OCI-LY3 (cell line): ENCODE results near the gene MAGEB5.

Source experiments
- EZH2phosphoT487 ChIP-seq: fragments of 200-600 bp; shearing (Covaris generic); IDR thresholded peaks from 2 replicates; pipeline ENCODE4 v1.6.1; 2018; ENCODE audit warnings: antibody characterized with exemption, mixed run types, low read depth
- TF ChIP-seq, protein P1 (sequence below): fragments of 200-600, 300-600 bp; sonication (generic); IDR thresholded peaks from 2 replicates; pipeline ENCODE4 v1.5.1; 2014; ENCODE audit warnings: antibody characterized with exemption, low read length, low read depth

DNA sequence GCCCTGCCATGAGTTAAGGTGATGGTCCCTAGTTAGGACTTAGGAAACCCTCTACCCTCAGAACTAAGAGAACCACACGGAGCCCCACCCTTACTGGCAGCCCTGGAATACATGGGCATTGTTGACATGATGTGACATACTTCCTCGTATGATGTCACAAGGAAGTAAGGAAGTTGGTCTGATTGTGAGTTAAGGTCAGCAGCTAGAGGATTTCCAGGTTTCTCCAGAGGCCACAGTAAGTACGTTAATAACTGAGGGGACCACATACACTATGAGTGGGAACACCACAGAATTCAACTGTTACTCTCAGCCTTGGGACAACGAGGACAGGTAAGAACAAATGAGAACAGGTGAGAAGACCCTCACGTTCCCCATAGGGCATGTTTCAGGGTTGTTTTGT is at the start of gene MAGEB5:
- TF ChIP-seq, protein P1, sequence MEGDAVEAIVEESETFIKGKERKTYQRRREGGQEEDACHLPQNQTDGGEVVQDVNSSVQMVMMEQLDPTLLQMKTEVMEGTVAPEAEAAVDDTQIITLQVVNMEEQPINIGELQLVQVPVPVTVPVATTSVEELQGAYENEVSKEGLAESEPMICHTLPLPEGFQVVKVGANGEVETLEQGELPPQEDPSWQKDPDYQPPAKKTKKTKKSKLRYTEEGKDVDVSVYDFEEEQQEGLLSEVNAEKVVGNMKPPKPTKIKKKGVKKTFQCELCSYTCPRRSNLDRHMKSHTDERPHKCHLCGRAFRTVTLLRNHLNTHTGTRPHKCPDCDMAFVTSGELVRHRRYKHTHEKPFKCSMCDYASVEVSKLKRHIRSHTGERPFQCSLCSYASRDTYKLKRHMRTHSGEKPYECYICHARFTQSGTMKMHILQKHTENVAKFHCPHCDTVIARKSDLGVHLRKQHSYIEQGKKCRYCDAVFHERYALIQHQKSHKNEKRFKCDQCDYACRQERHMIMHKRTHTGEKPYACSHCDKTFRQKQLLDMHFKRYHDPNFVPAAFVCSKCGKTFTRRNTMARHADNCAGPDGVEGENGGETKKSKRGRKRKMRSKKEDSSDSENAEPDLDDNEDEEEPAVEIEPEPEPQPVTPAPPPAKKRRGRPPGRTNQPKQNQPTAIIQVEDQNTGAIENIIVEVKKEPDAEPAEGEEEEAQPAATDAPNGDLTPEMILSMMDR = no peak
- no peak for TF ChIP-seq EZH2phosphoT487
